NCI-H524 (cell line): Measurements from ENCODE around the gene THY1.
"Not testable (repeated sequence)": the region's sequence is repeated elsewhere in the genome, so short reads cannot be mapped to it uniquely, and the experiment has no call there.

Experiments used
- DNase-seq, 2 experiments: peaks; one replicate each; lab custom pipeline; 2025; lab: John Stamatoyannopoulos, UW

THY1 gene

DNA sequence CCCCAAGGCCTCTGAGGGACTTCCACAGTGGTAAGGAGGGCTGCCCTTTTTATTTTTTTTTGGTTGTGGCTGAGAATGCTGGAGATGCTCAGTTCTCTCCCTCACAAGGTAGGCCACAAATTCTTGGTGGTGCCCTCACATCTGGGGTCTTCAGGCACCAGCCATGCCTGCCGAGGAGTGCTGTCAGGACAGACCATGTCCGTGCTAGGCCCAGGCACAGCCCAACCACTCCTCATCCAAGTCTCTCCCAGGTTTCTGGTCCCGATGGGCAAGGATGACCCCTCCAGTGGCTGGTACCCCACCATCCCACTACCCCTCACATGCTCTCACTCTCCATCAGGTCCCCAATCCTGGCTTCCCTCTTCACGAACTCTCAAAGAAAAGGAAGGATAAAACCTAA, 4.2 kb downstream of the THY1 start:
- no peak for DNase-seq

DNA sequence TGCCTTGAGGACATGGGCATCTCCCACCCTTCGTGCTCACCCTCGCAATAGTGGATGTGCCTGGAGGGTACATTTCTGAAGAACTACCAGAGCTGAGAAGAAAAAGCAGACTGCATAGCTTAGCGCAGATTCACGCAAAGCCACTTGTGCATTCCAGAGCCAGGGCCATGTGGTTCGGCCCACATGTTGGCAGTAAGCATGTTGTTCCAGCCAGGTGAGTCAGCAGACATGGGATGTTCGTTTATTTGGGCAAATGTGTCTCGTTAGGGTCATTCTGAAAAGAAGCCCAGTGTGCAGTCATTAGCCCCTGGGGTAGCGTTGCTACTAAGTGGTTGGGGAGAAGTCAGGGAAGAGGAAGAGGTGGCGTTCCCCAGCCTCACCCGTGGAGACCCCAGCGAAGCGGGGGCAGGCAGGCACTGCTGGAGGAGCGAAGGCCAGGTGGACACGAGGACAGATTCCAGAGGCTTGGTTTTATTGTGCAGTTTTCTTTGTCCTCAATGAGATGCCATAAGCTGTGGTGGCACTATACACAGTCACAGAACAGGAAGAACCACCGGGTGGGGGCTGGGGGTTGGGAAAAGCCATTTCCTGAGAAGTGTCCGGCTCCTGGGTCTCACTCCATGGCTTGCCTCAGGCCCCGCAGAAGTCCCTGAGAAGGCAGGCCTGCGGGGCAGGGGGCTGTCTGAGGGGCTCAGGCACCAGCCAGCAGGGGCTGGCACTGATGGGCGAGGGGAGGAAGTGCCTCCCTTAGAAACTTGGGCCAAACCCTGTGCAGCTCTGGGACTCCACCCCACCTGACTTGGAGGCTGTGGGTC, 5.0 kb downstream of the THY1 start:
- no peak for DNase-seq

DNA sequence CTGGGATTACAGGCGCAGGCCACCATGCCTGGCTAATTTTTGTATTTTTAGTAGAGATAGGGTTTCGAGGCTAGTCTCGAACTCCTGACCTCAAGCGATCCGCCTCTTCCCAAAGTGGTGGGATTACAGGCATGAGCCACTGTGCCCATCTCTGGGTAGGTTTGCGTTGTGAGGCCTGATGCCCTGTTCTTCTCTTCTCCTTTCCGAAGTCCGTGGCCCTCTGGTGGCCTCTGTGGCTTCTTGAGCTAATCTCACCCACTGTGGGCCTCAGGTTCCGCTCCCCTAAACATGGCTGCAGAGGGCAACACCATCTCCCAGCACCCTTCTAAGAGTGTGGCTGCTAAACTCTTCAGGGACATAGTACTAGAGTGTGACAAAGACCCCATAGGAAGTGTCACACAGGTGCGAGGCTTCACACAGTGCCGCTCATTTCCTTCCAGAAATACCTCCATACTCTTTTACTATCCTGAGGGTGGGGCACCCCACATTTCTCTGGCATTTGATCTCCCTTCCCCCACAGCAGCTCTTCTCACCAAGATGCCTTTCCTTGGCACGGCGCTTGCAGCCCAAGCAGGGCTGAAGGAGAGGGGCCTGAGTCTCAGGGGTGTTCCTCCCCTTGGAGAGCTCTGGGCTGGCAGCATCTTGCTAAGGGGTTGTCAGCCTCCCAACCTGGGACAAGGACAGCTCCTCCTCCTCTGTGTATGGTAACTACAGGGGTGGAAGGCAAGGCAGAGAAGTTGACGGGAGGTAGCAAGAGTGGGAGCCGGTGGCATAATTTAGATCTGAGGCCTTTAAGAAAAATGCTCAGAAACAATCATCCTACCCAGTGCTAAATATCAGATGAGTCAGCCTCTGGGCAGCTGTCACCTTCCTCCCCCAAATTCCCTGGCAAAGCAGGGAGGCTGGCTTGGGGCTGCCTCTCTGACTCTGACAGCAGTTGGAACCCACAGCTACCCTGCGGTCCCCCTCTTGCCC, 6.1 kb downstream of the THY1 start:
- no peak for DNase-seq

DNA sequence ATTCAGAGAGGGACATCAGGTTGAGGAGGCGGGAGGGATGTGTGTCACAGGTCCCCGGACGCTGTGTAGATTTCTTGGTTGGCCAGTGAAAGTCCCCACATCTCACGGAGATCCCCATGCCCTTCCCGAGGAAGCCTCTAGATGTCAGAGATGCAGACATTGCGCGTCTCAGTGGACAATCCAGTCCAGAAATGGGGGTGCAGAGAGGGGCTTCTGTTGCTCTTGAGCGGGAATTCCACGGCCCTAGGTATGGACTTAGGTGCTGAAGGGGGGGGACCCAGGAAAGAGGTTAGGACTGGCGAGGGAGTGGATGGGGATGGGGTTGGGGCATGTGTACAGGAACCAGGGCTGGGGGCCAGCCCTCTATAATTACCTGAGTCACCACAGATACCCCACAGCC, 7.0 kb downstream of the THY1 start:
- no peak for DNase-seq

DNA sequence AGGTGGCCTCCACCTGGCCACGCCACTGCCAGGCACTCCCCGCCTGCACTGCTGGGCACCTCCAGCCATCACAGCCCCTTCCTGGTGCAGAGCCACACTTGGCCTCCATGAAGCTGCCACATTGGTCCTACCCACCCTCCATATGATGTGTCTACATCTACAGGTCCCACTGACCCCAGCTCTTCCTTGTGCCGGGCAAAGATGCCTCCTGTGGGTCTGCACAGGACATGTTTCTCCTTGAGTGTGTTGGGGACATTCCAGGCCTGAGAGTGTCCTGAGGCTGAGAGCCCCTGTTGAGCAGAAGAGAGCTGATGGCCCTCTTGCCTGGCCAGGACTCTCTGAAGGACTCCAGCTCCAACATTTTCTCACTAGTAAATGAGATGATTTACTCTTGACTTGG, 7.5 kb downstream of the THY1 start:
- no peak for DNase-seq

DNA sequence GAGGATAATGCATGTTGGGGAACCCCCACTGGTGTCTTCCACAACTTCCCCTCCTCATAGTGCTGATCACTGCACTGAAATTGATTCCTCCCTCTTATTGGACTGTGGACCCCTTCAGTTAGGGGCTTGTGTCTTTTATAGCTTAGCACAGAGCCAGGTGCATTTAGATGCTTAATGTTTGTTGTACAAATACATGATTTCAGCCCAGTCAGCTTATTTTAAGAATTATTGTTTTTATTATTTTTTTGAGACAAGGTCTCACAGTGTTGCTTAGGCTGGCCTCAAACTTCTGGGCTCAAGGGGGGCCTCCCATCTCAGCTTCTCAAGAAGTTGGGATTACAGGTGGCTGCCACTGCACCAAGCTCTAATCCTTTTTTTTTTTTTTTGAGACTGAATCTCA, 8.2 kb downstream of the THY1 start:
- no peak for DNase-seq

DNA sequence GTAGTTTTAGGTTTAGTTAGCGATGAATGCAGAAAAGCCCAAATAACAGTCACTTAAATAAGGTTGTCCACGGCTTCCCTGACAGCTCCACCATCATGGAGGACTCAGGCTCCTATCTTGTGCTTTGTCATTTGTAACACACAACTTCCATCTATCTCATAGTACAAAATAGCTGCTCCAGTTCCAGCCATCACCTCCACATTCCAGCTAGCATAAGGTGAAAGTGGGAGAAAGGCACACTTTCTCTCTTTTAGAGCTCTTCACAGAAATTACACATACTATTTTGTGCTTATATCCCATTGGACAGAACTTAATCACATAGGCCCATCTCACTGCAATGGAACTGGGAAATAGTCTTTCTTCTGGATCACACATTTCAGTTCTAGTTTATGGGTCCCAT, 8.7 kb downstream of the THY1 start:
- no peak for DNase-seq

DNA sequence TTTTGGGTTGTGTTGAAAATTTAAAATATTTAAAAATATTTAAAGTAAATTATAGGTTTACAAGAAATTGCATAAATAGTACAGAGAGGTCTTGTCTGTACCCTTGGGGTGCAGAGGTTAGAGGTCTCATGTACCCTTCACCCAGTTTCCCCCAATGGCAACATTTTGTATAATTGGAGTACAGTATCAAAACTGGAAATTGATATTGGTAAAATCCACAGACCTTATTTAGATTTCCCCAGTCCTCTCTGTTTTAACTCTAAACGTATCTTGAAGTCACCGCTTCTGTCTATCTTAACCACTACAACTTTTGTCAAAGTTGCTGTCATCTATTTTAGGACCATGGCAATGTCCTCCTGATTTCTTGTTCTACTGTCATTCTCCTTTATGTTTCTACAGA, 10.9 kb downstream of the THY1 start:
- DNase-seq: no peak

DNA sequence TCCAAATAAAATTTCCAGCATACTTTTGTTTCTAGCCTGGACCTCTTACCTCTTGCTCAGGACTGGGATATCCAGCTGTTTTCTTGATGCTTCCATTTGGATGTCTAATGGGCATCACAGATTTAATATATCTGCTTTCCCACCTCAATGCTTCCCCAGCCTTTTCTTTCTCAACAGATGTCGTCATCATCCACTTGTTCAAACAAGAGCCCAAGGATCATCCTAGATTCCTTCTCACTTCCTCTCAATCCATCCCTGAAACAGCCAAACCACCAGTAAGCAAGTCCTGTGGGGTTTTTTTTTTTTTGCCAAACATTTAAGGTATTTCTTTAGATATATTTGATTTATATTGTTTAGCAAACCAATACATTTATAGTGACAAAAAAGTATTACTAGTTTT, 12.5 kb downstream of the THY1 start:
- no peak for DNase-seq

DNA sequence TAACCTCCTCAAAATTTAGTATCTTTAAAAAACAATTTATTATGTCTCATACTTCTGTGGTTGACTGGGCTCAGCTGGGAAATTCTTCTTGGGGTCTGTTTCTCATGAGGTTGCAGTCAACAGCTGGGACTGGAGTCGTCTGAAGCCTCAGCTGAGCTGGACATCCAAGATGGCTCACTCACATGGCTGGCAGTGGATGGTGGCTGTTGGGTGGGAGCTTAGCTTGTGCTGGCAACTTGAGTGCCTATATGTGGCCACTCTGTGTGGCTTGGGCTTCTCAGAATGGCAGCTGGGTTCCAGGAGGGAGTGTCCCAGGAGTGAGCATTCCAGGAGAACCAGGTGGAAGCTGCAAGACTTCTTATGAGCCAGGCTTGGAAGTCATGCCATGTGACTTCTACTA, 13.2 kb downstream of the THY1 start:
- DNase-seq: no peak

DNA sequence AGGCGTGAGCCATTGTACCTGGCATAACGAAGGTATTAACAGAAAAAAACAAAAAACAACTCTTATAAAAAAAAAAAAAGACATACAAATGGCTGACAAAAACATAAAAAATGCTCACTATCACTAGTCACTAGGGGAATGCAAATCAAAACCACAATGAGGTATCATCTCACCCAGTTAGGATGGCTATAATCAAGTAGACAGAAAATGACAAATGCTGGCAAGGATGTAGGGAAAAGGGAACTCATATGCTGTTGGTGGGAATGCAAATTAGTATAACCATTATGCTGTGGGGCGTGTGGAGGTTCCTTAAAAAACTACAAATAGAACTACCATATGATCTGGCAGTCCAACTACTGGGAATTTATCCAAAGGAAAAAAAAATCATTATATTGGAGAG, 17.0 kb downstream of the THY1 start:
- no peak for DNase-seq

DNA sequence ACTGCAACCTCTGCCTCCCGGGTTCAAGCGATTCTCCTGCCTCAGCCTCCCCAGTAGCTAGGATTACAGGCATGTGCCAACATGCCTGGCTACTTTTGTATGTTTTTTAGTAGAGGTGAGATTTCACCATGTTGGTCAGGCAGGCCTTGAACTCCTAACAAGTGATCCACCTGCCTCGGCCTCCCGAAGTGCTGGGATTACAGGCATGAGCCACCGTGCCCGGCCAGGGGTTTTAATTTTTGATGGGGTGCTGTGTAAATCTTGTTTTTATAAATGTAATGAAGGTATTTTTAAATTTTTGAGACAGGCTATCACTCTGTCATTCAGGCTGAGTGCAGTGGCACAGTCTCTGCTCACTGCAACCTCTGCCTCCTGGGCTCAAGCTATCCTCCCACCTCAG, 17.5 kb downstream of the THY1 start:
- not testable (repeated sequence) for DNase-seq

DNA sequence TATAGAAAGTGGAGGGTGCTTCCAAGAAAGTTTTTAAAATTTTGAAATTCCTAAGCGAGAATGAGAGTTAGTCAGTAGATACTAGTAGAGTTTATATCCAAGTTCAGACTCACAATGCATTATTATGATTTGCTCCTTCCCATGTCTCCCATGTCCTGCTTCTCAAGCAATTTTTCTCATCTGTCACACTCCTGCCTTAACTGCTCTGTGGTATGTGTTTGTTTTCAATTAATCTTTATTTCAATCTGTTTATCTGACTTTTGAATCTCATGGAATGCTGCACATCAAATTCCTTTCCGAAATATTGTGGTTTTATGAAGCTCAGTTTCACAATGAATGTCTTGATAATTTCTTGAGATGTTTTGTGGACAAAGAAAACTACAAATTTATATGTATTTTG, 18.1 kb downstream of the THY1 start:
- no peak for DNase-seq

DNA sequence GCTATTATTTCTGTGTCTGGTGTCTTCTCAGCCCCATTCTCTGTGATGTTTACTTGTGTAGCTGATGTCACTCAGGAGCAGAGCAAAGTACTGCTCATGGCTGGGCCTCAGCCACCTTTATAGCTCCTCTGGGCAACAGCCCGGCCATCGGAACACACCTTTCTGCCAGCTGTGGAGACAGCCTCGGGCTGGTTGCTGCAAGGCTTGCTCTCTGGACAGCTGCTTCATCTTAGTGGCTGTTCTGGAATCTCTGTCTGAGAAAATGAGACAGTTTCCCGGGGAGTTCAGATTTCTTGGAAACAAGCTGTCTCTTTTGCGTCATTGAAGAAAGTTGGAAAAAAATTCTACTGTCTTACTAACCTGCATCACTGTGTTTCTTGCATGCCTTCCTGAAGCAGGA, 20.0 kb downstream of the THY1 start:
- DNase-seq: no peak

DNA sequence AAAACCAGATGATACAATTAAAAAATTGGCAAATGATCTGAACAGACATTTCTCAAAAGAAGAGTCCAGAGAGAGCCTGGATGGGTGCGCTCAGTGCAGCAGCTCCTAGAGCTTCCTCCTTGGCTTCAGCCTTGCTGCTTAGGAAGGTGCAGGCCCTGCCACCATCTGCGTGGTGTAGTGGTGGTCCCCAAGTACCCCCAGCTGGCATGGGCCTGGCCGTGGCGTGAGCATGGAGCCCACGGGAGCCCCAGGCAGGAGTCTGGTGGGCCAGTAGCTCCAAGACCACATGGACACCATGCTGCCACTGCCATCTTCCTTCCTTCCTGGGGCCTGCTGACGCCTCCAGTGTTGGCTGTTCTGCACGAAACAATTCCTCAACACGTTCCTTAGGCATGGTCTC, 20.5 kb downstream of the THY1 start:
- DNase-seq: no peak

DNA sequence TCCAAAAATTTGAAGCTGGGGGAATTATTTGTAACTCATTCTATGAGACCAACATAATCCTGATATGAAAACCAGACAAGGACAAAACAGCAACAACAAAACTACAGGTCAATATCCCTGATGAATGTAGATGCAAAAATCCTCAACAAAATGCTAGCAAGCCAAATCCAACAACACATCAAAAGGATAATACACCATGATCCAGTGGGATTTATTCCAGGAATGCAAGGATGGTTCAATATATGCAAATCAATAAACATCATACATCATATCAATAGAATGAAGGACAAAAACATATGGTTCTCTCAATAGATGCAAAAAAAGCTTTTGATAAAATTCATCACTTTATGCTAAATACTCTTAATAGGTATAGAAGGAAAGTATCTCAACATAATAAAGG, 22.1 kb downstream of the THY1 start:
- DNase-seq: no peak

DNA sequence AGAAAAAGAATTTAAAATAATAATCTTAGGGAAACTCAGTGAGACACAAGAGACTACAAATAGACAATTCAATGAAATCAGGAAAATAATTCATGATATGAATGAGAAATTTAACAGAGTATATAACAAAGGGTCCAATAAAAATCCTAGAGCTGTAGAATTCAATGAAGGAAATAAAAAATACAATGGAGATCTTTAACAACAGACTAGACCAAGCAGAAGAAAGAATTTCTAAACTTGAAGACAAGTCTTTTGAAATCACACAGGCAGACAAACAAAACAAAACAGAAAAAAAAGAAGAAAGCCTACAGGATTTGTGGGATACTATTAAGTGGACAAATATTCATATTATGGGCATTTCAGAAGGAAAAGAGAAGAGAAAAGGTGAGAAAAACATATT, 25.2 kb downstream of the THY1 start:
- no peak for DNase-seq

DNA sequence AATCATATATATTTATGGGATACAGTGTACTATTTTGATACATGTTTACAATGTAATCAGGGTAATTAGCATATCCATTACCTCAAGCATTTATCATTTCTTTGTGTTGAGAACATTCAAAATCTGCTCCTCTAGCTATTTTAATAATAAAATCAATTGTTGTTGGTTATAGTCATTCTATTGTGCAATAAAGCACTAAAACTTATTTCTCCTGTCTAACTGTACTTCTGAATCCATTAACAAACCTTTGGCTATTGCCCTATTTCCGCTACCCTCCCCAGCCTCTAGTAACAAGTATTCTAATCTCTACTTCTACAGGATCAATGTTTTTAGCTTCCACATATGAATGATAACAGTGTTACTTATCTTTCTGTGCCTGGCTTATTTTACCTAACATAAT, 26.1 kb downstream of the THY1 start:
- no peak for DNase-seq

DNA sequence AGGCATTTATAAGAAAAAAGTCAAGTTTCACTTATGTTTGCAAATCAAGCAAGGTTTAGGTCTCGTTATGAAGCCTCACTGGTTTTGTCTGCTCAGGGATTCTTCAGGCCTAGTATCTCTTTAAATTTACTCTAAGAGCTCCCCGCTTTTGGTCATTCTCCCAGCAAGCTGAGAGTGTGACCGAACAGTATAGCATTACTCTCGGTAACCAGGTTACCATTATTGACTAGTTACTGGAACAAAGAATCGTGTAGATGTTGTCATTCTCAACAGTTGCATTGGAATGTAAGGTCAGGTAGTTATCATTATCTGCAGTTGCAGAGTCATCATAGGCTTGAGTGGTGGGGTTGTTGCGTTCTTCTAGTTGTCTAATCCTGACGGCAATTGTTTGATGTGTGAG, 31.7 kb downstream of the THY1 start:
- no peak for DNase-seq

DNA sequence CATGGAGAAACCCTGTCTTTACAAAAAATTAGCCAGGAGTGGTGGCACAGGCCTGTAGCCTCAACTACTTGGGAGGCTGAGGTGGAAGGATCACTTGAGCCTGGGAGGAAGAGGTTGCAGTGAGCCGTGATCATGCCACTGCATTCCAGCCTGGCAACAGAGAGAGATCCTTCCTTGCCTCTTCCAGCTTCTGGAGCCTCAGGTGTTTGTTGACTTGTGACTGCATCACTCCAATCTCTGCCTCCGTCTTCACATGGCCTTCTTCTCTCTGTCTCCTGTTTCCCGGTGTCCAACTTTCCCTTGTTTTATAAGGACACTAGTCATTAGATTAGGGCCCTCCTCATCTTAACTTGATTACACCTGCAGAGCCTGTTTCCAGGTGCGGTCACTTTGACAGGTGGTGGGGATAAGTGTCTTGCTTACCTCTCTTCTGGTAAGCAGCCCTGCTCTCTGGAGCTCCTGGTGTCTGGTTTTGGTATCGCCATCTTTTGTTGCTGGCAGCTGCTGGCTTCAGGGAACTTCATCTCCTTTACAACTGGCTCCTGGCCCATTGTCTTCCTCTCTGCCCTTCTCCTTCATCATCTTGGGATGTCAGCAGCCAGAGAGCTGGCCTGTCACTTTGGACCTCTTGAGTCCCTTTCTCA, 33.2 kb downstream of the THY1 start:
- DNase-seq: peak; percentile 4 to 8

DNA sequence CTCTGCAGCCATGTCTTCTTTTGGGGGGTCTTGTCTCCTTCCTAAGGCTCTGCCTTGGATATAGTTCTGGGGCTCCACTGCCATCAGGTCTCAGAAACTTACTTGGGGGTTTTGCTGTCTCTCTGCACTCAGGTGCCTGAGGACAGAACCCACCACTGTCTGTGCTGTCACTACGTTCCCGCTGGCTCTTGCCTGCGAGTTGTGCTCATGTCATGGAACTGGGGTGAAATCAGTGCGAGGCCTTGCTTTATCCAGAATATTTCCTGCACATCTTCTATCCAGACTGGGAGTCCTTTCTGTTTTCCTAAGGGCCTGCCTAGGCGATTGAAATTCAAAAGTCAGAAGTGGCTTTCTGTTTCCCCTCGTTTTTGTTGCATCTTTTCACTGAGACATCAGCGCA, 34.9 kb downstream of the THY1 start:
- no peak for DNase-seq

DNA sequence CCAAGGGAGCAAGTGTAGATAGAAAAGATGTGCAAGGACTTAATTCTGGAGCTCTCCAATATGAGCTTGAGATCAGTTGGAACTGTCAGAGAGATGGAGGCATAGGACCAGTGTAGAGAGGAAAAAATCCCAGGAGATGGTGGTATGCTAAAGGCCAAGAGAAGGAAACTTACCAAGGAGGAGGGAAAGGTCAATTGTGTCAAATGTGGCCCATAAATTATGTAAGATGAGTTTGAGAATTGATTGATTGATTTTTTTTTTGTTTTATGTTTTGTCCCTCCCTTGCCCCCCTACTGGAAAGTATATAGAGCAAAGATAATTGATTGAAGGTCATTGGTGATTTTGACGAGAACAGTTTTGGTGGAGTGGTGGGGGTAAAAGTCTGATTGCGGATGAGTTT, 38.6 kb downstream of the THY1 start:
- no peak for DNase-seq

DNA sequence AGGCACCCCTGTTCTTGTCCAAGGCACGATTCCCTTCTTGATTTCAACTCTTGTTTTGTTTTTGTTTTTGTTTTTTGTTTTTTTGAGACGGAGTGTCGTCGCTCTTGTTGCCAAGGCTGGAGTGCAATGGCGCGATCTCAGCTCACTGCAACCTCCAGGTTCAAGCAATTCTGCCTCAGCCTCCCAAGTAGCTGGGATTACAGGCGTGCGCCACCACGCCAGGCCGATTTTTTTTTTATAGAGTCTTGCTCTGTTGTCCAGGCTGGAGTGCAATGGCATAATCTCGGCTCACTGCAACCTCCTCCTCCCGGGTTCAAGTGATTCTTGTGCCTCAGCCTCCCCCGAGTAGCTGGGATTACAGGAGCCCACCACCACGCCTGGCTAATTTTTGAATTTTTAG, 40.5 kb downstream of the THY1 start:
- DNase-seq: not testable (repeated sequence)
